ENCODE results near the gene AKAP8L.

AKAP8L gene

DNA sequence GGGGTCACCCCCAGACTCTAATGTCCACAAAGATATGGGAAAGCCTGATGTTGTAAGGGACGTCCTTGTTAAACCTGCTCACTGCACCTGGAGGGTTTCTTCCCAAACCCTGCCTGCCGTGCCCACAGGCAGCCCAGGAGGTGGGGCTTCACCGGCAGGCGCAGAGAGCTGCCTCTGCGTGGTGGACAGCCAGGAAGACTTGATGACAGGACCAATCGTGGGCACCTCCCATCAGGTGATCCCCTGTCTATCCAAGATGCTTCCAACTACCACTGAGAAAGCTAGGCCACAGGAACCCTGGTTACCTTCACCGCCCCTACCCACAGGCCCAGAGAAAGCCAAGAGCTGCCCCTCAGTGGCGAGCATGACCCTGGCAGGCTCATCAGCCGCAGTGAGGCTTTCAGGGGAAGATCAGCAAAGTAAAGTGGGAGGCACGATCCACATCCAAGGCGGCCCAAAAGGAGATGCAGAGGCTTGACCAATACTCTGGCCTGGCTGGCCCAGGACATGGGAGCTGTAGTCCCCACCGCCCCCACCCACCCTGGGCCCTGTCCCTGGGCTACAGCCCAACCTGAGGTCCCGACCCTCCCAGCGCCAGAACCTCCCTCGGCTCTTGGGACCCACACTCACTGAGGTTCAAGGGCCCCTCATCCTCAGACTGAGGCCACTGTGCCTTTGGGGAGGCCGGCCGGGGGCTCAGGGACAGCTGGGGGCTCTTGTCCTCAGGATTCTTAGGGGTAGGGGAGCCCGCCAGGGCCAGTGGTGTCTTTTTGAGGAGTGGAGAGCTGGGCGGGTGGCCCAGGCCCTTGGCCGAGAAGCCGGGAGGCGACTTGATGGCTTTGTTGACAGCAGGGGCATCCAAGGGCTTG, 10.4 kb upstream of the AKAP8L start:
- Mint-ChIP-seq H3K9me3 (no peaks in the 10 kb centered on the region), H3K36me3 (peaks cover 35% of the 10 kb centered on the region), H3K27ac (no peak overlapping the region), H3K4me1 (peaks cover 37% of the 10 kb centered on the region), H3K27me3 (no peaks in the 10 kb centered on the region), H3K4me3 (no peak overlapping the region)
- no peak for ATAC-seq

DNA sequence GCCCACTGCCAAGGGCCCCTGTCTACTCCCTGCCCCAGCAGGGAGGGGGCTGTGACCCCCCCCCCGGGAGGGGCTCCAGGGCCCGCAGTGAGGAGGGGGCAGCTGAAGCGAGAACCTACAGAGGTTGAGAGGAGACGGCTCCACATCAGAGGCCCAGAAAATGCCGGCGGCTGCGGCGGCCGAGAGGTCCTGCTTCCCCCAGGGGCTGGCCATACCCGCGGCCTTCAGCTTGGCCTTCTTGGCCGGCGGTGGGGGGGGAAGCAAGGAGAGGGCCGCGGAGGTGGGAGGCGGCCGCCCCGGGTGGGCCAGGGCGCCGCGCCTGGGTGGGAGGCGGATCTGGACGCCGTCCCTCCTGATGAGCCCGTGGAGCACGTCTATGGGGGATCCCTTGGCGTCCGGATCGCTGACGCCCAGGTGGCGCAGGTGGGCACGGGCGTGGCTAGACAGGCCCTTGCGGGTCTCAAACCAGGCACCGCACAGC, 9.2 kb upstream of the AKAP8L start:
- Mint-ChIP-seq H3K27ac (no peak overlapping the region), H3K9me3 (no peaks in the 10 kb centered on the region), H3K4me3 (no peak overlapping the region), H3K4me1 (peaks cover 29% of the 10 kb centered on the region), H3K36me3 (peaks cover 47% of the 10 kb centered on the region), H3K27me3 (no peaks in the 10 kb centered on the region)
- ATAC-seq = no peak

DNA sequence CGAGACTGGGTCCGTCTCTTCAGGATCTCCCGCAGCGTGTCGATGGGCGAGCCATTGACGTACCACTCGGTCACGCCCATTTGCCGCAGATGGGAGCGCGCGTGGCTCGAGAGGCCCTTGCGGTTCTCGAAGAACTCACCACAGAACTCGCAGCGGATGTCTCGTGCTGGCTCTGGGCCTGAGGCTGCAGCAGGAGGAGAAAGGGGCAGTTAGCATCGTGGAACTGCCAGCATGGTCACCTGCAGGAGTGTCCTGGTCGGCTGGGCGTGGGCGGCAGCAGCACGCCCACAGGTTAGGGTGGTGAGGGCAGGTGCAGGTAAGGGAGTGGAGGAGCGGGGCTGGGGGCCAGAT, 8.5 kb upstream of the AKAP8L start:
- Mint-ChIP-seq H3K4me3 (no peak overlapping the region), H3K27ac (no peak overlapping the region), H3K4me1 (peaks cover 26% of the 10 kb centered on the region), H3K27me3 (no peaks in the 10 kb centered on the region), H3K9me3 (no peaks in the 10 kb centered on the region), H3K36me3 (peaks cover 54% of the 10 kb centered on the region)
- no peak for ATAC-seq

DNA sequence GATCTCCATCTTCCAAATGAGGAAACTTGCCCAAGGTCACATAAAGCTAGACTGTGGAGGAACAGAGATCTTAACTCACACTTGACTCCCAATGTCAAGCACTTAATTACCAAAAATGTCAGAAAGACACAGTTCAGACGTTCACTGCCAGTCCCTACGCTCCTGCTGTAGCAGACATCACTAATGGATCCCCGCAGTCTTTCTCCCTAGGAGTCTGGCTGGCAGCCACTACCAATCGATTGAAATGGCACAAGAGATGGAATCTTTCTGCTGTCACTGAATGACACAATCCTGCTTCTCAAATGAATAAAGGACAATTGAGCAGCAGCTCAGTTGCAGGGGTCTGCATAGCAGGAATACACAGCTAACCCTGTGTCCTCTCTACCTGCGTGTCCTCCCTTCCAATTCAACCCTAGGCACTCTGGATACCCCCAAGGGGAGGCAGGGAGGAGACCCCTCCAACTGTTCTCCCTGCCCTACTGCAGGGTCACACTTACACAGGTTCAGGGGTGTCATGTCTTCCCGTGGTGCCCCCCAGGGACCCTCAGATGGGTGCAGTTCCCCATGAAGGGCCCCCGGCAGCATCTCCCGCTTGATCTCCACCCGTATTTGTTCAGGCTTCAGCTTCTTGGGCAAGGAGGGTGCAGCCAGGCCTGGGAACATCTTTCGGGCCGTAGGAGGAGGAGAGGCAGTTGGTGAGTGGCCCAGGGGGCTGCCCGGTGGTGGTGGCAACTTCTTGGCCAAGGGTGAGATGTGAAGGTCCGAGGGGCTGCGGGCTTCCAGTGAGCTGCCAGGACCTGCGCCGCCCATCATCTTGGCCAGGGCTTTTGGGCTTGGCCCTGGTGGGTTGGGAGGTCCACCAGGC, 7.9 kb upstream of the AKAP8L start:
- Mint-ChIP-seq H3K27me3 (no peaks in the 10 kb centered on the region), H3K4me1 (peaks cover 23% of the 10 kb centered on the region), H3K4me3 (no peak overlapping the region)

DNA sequence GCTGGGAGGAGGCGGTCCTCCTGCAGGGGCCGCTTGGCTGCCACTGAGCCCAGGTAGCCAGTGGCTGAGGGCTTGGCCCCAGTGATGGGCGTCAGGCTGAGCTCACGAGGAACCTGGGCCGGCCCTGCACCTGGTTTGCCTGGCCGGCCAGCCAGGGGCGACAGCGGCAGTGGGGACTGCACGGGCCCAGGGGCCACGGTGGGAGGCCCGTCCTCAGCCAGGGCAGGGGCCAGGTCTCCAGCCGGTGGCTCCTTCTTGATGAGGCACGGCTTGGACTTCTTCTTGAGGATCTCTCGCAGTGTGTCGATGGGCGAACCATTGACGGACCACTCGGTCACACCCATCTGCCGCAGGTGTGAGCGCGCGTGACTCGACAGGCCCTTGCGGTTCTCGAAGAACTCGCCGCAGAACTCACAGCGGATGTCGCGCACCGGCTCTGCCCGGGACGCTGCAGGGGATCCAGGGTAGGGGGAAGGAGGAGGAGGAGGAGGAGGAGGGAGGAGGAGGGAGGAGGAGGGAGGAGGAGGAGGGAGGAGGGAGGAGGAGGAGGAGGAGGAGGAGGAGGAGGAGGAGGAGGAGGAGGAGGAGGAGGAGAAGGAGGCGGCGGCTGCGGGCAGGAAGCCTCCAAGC, 6.6 kb upstream of the AKAP8L start:
- no peaks in the 10 kb centered on the region for H3K9me3 Mint-ChIP-seq
- H3K36me3 Mint-ChIP-seq = peaks cover 58% of the 10 kb centered on the region
- no peak for ATAC-seq
- no peak overlapping the region for H3K27ac Mint-ChIP-seq
- no peak overlapping the region for H3K4me3 Mint-ChIP-seq
- no peaks in the 10 kb centered on the region for H3K27me3 Mint-ChIP-seq
- peaks cover 10% of the 10 kb centered on the region for H3K4me1 Mint-ChIP-seq

More for the DNA sequence above, 7.9 kb upstream of the AKAP8L start:
- no peak for ATAC-seq
- Mint-ChIP-seq H3K27ac (no peak overlapping the region), H3K36me3 (peaks cover 58% of the 10 kb centered on the region), H3K9me3 (no peaks in the 10 kb centered on the region)

DNA sequence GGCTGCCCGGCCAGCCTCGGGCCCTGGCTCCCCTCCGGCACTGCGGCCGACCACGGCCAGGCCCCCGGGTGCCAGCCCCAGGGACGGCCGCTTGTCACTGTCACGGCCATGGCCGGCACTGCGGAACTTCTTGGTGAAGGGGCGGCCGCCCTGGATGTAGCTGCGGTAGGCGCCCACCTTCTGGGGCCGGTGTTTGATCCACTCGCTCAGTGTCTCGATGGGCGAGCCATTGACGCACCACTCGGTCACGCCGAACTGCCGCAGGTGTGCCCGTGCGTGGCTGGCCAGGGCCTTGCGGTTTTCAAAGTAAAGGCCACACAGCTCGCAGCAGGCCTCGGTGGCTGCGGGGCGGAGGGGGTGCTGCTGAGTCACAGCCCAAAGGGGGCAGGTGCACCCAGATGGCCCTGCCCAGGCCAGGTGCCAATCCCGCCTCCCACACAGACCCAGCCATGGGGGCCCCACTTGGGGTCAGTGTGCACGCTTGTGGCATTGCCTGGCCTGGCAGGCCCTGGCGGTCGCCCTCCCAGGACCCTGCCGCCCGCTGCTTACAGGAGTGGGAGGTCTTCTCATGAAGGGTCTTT, 6.0 kb upstream of the AKAP8L start:
- H3K36me3 Mint-ChIP-seq = peaks cover 58% of the 10 kb centered on the region

DNA sequence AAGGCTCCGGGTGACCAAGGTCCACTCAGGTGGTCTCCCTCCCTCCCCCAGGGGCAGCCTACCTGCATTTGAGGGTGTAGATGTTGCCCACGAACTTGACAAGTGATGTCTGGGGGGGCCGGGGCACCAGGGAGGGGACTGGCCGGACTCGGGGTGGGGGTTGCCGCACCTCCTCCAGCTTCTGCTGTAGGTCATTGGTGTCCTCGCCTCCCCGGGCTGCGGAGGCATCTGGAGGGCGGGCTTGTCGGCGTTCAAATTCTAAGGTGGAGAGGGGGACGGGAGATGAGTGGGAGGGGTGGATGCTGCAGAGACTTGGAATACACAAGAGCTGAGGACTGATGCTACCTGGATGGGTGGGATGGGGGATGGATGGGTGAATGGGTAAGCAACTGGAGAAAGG, 5.3 kb upstream of the AKAP8L start:
- Mint-ChIP-seq H3K4me3 (no peak overlapping the region), H3K27me3 (no peaks in the 10 kb centered on the region), H3K36me3 (peaks cover 58% of the 10 kb centered on the region), H3K27ac (no peak overlapping the region), H3K9me3 (no peaks in the 10 kb centered on the region), H3K4me1 (peaks cover 15% of the 10 kb centered on the region)
- ATAC-seq = no peak

More for the DNA sequence above, 6.0 kb upstream of the AKAP8L start:
- H3K27ac Mint-ChIP-seq = no peak overlapping the region
- peaks cover 9% of the 10 kb centered on the region for H3K4me1 Mint-ChIP-seq
- no peak overlapping the region for H3K4me3 Mint-ChIP-seq
- H3K27me3 Mint-ChIP-seq = no peaks in the 10 kb centered on the region
- peak; percentile 4 for ATAC-seq
- H3K9me3 Mint-ChIP-seq = no peaks in the 10 kb centered on the region

DNA sequence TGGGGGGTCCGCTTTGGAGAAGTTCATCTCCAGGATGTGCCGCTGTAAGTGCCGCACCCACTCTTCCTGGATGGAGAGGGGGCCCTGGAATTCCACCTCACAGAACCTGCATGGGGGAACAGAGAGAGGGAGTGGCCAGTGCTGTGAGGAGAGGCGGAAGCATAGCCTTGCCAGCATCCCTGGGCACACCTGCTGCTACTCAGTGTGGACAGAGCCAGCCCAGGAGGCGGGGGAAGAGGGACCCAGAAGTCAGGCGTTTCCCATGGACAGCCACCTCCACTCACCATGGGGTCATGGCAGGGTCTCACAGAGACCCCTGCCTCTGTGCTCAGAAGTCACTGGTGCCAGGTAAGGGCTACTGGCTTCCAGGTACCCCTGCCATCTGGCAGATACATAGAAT, 4.3 kb upstream of the AKAP8L start:
- no peak overlapping the region for H3K4me3 Mint-ChIP-seq

DNA sequence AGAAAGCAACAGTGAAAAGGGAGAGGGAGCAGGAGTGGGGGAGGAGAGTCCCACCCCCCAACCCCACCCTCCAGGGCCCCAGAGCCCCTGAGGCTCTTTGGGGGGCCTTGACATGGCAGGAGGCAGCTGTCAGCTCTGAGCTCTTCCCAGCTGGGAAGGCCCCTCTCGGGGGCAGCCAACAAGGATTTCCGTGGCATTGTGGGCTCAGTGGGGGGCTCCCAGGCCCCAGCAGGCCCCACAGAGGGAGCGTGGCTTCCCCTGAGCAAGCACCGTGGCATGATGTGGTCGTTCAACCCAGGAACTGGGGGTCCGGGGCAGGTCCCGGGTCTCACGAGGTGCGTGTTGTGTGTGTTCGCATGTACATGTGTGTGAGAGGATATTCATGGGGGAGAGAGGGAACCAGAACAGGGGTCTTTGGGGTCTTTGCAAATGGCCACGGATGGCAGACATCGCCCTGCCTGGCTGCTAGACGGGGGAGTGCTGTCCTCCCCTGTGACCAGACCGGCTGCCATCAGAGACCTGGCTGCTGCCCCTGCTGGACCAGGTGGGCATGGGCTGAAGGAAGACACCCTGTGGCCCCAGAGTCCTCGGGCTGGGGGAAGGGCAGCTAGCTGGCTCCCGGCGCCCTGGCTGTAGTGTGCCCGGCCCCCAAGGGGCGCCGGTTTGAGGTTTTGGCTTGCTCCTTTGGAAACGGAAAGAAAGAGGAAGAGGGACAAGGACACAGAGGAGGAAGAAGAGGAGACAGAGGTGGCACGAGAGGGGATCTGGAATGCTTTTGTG, 3.7 kb upstream of the AKAP8L start:
- peaks cover 46% of the 10 kb centered on the region for H3K36me3 Mint-ChIP-seq
- H3K4me3 Mint-ChIP-seq = no peak overlapping the region
- no peaks in the 10 kb centered on the region for H3K9me3 Mint-ChIP-seq
- H3K27me3 Mint-ChIP-seq = no peaks in the 10 kb centered on the region
- ATAC-seq = no peak
- H3K27ac Mint-ChIP-seq = no peak overlapping the region
- H3K4me1 Mint-ChIP-seq = peaks cover 30% of the 10 kb centered on the region

More for the DNA sequence above, 4.3 kb upstream of the AKAP8L start:
- H3K36me3 Mint-ChIP-seq = peaks cover 52% of the 10 kb centered on the region
- peaks cover 25% of the 10 kb centered on the region for H3K4me1 Mint-ChIP-seq
- H3K27me3 Mint-ChIP-seq = no peaks in the 10 kb centered on the region
- ATAC-seq = no peak
- H3K9me3 Mint-ChIP-seq = no peaks in the 10 kb centered on the region
- no peak overlapping the region for H3K27ac Mint-ChIP-seq

DNA sequence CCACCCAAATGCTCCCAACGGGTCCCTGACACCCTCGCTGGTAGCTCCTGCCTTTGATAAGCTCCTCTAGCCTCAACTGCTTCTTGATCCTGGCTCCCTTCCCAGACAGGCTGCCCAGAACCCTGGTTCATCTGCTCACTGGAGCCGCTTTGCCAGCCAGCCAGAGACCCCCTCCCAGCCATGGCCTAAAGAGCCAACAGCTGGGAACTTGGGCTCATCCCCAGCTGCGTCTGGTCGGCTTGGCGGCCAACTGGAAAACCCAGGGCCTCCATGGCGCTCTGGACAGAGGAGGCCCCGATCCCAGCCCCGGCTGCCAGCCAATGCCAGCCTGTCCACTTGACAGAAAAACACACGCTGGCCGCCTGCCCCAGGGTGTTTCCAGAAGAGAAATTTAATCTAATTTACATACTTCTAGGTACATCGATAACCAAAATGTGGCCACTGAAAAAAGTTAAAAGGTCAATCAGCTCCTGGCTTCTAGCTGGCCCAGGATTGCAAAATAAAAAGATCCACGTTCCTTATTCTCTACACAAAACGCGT, 3.0 kb upstream of the AKAP8L start:
- peaks cover 40% of the 10 kb centered on the region for H3K36me3 Mint-ChIP-seq
- no peak for ATAC-seq
- H3K9me3 Mint-ChIP-seq = no peaks in the 10 kb centered on the region
- H3K4me1 Mint-ChIP-seq = peaks cover 32% of the 10 kb centered on the region
- H3K4me3 Mint-ChIP-seq = no peak overlapping the region
- H3K27me3 Mint-ChIP-seq = no peaks in the 10 kb centered on the region
- no peak overlapping the region for H3K27ac Mint-ChIP-seq

DNA sequence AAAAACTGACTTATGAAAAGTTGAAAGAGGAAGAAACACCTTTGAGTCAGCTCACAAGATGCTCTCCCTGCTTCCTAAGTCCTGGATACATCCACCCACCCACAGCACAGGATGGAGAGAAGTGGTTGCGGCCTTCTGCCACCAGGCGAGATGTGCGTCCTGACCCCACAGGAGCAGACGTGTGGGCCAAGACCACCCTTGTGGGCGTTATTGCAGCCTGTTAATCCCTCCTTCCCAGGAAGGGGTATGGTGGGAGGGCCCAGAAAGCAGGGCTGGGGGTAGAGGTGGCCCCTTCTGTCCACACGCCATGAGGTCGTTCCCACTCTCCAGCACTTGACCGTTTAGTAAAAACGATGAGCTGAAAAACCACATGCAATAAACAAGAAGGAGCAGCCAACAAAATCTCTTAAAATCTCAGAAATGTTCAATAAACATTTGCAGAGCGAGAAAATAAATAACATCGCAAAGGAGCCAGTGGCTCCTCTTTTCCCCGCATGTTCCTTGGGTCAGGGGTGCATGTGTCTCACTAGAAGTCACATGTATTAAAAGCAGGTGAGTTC, 2.4 kb upstream of the AKAP8L start:
- no peak for ATAC-seq
- Mint-ChIP-seq H3K27me3 (no peaks in the 10 kb centered on the region), H3K36me3 (peaks cover 40% of the 10 kb centered on the region), H3K27ac (no peak overlapping the region), H3K4me1 (peaks cover 38% of the 10 kb centered on the region), H3K4me3 (no peak overlapping the region), H3K9me3 (no peaks in the 10 kb centered on the region)

DNA sequence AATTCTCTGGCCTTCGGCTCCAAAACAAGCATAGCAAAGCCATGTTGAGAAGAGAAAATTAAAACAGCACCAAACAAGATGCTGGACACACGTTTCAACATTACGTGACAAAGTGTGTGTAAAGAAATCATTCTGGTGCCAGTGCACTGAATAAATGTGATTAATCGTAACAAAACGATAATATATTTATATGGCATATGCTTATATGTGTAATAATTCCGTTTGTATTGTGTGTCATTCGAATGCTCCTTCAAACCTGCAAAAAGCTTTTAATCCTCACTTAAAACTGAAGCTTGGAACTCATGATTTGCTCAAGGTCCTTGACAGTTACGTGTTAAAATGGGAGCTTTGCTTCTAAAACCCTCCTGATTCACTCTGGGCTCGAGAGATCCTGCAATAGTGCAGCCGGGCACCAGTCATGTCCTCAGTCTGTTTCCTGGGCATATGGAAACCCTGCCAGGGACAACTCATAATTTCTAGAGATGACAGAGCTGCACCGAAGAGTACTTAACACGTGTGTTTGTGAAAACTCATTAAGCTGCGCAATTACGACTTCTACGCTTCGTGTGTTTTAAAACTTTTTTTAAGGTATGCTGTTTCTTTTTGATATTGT, 731 bp upstream of the AKAP8L start:
- Mint-ChIP-seq H3K36me3 (peaks cover 40% of the 10 kb centered on the region), H3K4me3 (peak overlapping the region; percentile 100), H3K4me1 (peaks cover 46% of the 10 kb centered on the region), H3K9me3 (no peaks in the 10 kb centered on the region), H3K27me3 (no peaks in the 10 kb centered on the region), H3K27ac (peak overlapping the region; percentile 99)
- no peak for ATAC-seq

DNA sequence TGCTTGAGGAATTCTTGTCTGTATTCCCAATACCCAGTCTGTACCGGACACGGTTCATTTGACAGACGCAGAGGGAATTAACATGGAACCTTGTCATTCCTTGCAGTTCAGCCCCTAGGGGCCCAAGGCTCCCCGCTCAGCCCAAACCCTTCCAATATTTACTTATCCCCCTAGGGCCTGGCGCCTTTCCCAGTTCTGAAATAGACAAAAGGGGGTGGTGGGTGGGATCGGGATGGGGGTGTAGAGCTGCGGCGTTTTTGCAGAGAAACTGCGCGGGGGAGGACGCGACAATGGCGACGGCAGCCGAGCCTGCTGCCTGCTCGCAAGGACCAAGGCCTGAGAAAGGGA, 583 bp downstream of the AKAP8L start:
- H3K27ac Mint-ChIP-seq = peak overlapping the region; percentile 99
- ATAC-seq = no peak
- peaks cover 29% of the 10 kb centered on the region for H3K36me3 Mint-ChIP-seq
- no peaks in the 10 kb centered on the region for H3K9me3 Mint-ChIP-seq
- H3K27me3 Mint-ChIP-seq = no peaks in the 10 kb centered on the region
- H3K4me3 Mint-ChIP-seq = peak overlapping the region; percentile 100
- peaks cover 48% of the 10 kb centered on the region for H3K4me1 Mint-ChIP-seq

DNA sequence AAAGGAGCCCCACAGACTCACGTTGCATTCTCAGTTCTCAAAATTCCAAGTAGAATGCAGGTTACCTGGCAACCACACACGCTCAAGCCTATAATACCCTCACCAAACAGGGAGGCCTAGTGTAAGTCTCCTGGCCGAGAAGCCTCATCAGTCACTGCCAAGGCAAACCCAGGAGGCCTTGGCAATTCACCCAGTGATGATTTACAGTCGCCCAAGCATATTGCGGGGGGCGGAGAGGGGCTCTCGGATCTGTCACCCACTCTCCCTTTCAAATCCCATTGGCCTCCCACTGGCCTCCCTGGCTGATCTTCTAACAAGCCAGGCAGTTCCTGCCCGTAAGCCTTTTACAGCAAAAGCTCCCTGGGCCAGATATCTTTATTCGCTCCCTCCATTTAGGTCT, 1.1 kb downstream of the AKAP8L start:
- no peaks in the 10 kb centered on the region for H3K9me3 Mint-ChIP-seq
- H3K4me3 Mint-ChIP-seq = peak overlapping the region; percentile 100
- H3K27ac Mint-ChIP-seq = peak overlapping the region; percentile 99
- H3K27me3 Mint-ChIP-seq = no peaks in the 10 kb centered on the region
- H3K36me3 Mint-ChIP-seq = peaks cover 24% of the 10 kb centered on the region
- peaks cover 51% of the 10 kb centered on the region for H3K4me1 Mint-ChIP-seq
- ATAC-seq = no peak

Data from stimulated activated memory B cell treated with anti-CD40 and anti-IgM and Interleukin-4, amounts not matched to agents 10 μg/mL and 1 μg/mL and 100 μg/mL, for 72 hours (primary cell).